Measurements from ENCODE around the gene ABCD3.

Gene ABCD3

DNA sequence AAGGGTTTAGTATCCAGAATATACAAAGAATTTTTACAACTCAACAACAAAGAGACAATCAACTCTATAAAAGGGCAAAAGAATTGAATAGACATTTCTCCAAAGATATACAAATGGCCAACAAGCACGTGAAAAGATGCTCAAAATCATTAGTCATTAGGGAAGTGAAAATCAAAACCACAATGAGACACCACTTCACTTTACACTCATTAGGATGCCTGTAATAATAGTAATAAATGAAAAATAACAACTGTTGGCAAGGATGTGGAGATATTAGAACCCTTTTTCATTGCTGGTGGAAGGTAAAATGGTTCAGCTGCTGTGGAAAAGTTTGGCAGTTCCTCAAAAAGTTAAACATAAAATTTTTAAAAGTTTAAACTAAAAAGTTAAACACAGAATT is 7.0 kb upstream of the ABCD3 start:
- Histone ChIP-seq H3K79me1 (ENCODE audit: low read depth, low read length) (no peaks in the 10 kb centered on the region), H3K27me3 (ENCODE audit: control insufficient read depth in 3 of 3, insufficient read depth in 3 of 3, low read depth in 1 of 3, low read length in 3 of 3) (peaks cover 0 to 16% (median 0%) of the 10 kb centered on the region in 3 experiments), H3K4me3 (ENCODE audit: low read length in 2 of 2) (no peak overlapping the region), H3K14ac (ENCODE audit: low read length) (no peak overlapping the region), H2BK12ac (ENCODE audit: low read length) (no peak overlapping the region), H3K23ac (ENCODE audit: low read depth, low read length, poor library complexity) (no peak overlapping the region), H3K4me1 (ENCODE audit: control insufficient read depth in 2 of 2, insufficient read depth in 1 of 2, low read depth in 1 of 2, low read length in 2 of 2) (no peaks in the 10 kb centered on the region), H2AFZ (ENCODE audit: low read length) (no peak overlapping the region), H4K8ac (ENCODE audit: low read depth, low read length) (no peak overlapping the region), H2BK5ac (ENCODE audit: low read length) (no peak overlapping the region), H3K18ac (ENCODE audit: low read length) (no peak overlapping the region), H3K4ac (ENCODE audit: low read length) (no peak overlapping the region), H2BK15ac (ENCODE audit: low read length) (no peak overlapping the region), H2BK120ac (ENCODE audit: low read depth, low read length) (no peak overlapping the region), H3K27ac (replicated peaks; ENCODE audit: low read length) (no peak overlapping the region), H4K91ac (ENCODE audit: low read depth, low read length, poor library complexity) (no peak overlapping the region), H2AK5ac (ENCODE audit: low read depth, low read length) (no peak overlapping the region), H3K36me3 (replicated peaks in 1 of 2; ENCODE audit: control insufficient read depth in 2 of 2, insufficient read depth in 2 of 2, low read length in 2 of 2) (no peaks in the 10 kb centered on the region), H3K9me3 (replicated peaks in 1 of 2; ENCODE audit: control insufficient read depth in 2 of 2, insufficient read depth in 1 of 2, low read depth in 1 of 2, low read length in 2 of 2) (no peaks in the 10 kb centered on the region), H3K4me2 (ENCODE audit: insufficient read depth, low read length, poor library complexity, severe bottlenecking) (no peak overlapping the region), H3K9ac (ENCODE audit: low read depth, low read length, poor library complexity) (no peak overlapping the region)
- DNase-seq (ENCODE audit: low spot score): no peak
- WGBS, 2 donors (ENCODE audit: extremely low coverage in 2 of 2, insufficient read length in 2 of 2, insufficient replicate concordance in 1 of 2): no CpG with 5 or more reads among the region's 1 CpG

DNA sequence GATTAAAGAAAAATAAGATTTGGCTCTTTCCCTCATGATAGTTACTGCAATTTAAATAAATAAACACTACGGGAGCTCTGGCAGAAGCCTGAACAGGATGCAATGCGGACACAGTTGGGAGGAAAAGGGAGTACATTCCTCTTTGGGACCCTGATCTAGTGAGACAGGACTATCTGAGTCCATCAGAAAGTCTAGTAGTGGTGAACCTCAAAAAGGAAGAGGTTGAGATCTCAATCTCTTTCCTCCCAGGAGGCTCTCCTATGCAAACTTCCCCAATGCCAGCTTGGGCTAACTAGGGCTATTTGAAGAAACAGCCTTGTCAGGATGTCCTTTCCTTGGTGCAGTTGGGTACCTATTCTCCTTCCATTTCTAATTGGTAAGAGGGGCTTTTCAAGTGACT is 4.9 kb upstream of the ABCD3 start:
- H4K8ac ChIP-seq (ENCODE audit: low read depth, low read length): no peak overlapping the region
- H2BK12ac ChIP-seq (ENCODE audit: low read length): no peak overlapping the region
- no peak overlapping the region for H2BK120ac ChIP-seq (ENCODE audit: low read depth, low read length)
- H3K14ac ChIP-seq (ENCODE audit: low read length): no peak overlapping the region
- no peak overlapping the region for H3K4me2 ChIP-seq (ENCODE audit: insufficient read depth, low read length, poor library complexity, severe bottlenecking)
- no peak overlapping the region for H2BK15ac ChIP-seq (ENCODE audit: low read length)
- H3K36me3 ChIP-seq (replicated peaks in 1 of 2; ENCODE audit: control insufficient read depth in 2 of 2, insufficient read depth in 2 of 2, low read length in 2 of 2): no peaks in the 10 kb centered on the region
- no peak overlapping the region for H2AFZ ChIP-seq (ENCODE audit: low read length)
- no CpG with 5 or more reads among the region's 2 CpGs for WGBS, 2 donors (ENCODE audit: extremely low coverage in 2 of 2, insufficient read length in 2 of 2, insufficient replicate concordance in 1 of 2)
- no peak overlapping the region for H3K9ac ChIP-seq (ENCODE audit: low read depth, low read length, poor library complexity)
- H3K4me3 ChIP-seq (ENCODE audit: low read length in 2 of 2): no peak overlapping the region
- H3K27ac ChIP-seq (replicated peaks; ENCODE audit: low read length): no peak overlapping the region
- H3K9me3 ChIP-seq (replicated peaks in 1 of 2; ENCODE audit: control insufficient read depth in 2 of 2, insufficient read depth in 1 of 2, low read depth in 1 of 2, low read length in 2 of 2): no peaks in the 10 kb centered on the region
- H3K4ac ChIP-seq (ENCODE audit: low read length): no peak overlapping the region
- H2AK5ac ChIP-seq (ENCODE audit: low read depth, low read length): no peak overlapping the region
- peaks cover 0 to 3% of the 10 kb centered on the region in 2 donors for H3K4me1 ChIP-seq (ENCODE audit: control insufficient read depth in 2 of 2, insufficient read depth in 1 of 2, low read depth in 1 of 2, low read length in 2 of 2)
- no peak overlapping the region for H4K91ac ChIP-seq (ENCODE audit: low read depth, low read length, poor library complexity)
- DNase-seq (ENCODE audit: low spot score): no peak
- H2BK5ac ChIP-seq (ENCODE audit: low read length): no peak overlapping the region
- peaks cover 0 to 12% (median 0%) of the 10 kb centered on the region in 3 experiments for H3K27me3 ChIP-seq (ENCODE audit: control insufficient read depth in 3 of 3, insufficient read depth in 3 of 3, low read depth in 1 of 3, low read length in 3 of 3)
- no peak overlapping the region for H3K18ac ChIP-seq (ENCODE audit: low read length)
- no peak overlapping the region for H3K23ac ChIP-seq (ENCODE audit: low read depth, low read length, poor library complexity)
- peaks cover under 1% of the 10 kb centered on the region for H3K79me1 ChIP-seq (ENCODE audit: low read depth, low read length)

- Histone ChIP-seq H3K4me3 (ENCODE audit: low read length in 2 of 2) (peak overlapping the region in 1 of 2 donors; percentile 81), H4K91ac (ENCODE audit: low read depth, low read length, poor library complexity) (no peak overlapping the region), H3K27ac (replicated peaks; ENCODE audit: low read length) (no peak overlapping the region), H3K18ac (ENCODE audit: low read length) (no peak overlapping the region), H2AK5ac (ENCODE audit: low read depth, low read length) (no peak overlapping the region), H3K4ac (ENCODE audit: low read length) (no peak overlapping the region), H4K8ac (ENCODE audit: low read depth, low read length) (no peak overlapping the region), H3K23ac (ENCODE audit: low read depth, low read length, poor library complexity) (no peak overlapping the region), H3K4me1 (ENCODE audit: control insufficient read depth in 2 of 2, insufficient read depth in 1 of 2, low read depth in 1 of 2, low read length in 2 of 2) (peaks cover 2 to 3% of the 10 kb centered on the region in 2 donors), H3K79me1 (ENCODE audit: low read depth, low read length) (peaks cover 3% of the 10 kb centered on the region), H2BK15ac (ENCODE audit: low read length) (no peak overlapping the region), H3K14ac (ENCODE audit: low read length) (no peak overlapping the region), H2BK120ac (ENCODE audit: low read depth, low read length) (no peak overlapping the region), H3K9me3 (replicated peaks in 1 of 2; ENCODE audit: control insufficient read depth in 2 of 2, insufficient read depth in 1 of 2, low read depth in 1 of 2, low read length in 2 of 2) (no peaks in the 10 kb centered on the region), H3K36me3 (replicated peaks in 1 of 2; ENCODE audit: control insufficient read depth in 2 of 2, insufficient read depth in 2 of 2, low read length in 2 of 2) (no peaks in the 10 kb centered on the region), H2AFZ (ENCODE audit: low read length) (peak overlapping the region; percentile 85), H2BK12ac (ENCODE audit: low read length) (no peak overlapping the region), H3K27me3 (ENCODE audit: control insufficient read depth in 3 of 3, insufficient read depth in 3 of 3, low read depth in 1 of 3, low read length in 3 of 3) (peaks cover 0 to 4% (median 0%) of the 10 kb centered on the region in 3 experiments), H3K4me2 (ENCODE audit: insufficient read depth, low read length, poor library complexity, severe bottlenecking) (peak overlapping the region; percentile 70), H3K9ac (ENCODE audit: low read depth, low read length, poor library complexity) (no peak overlapping the region), H2BK5ac (ENCODE audit: low read length) (no peak overlapping the region)
- whole genome bisulfite sequencing, 2 donors (ENCODE audit: extremely low coverage in 2 of 2, insufficient read length in 2 of 2, insufficient replicate concordance in 1 of 2): no CpG with 5 or more reads among the region's 15 CpGs
- no peak for DNase-seq (ENCODE audit: low spot score)
Observed at GRCh38 chr1:94416901-94417727, 1.1 kb upstream of the ABCD3 start.

DNA sequence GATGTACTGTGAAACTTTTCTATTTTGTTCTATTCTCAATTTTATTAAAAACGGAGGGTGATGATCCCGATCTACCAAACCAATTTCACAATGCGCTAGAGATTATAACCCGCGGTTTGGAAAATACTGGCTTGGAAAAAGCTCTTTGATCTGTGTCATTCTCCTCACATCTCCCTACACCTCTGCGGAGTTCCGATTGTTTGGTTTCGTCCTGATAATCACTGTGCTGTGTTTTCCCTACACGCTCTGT is 536 bp upstream of the ABCD3 start:
- Histone ChIP-seq H3K4me2 (ENCODE audit: insufficient read depth, low read length, poor library complexity, severe bottlenecking) (peak overlapping the region; percentile 70), H2BK15ac (ENCODE audit: low read length) (no peak overlapping the region), H3K4ac (ENCODE audit: low read length) (no peak overlapping the region), H4K8ac (ENCODE audit: low read depth, low read length) (no peak overlapping the region), H3K27ac (replicated peaks; ENCODE audit: low read length) (peak overlapping the region; percentile 74), H3K23ac (ENCODE audit: low read depth, low read length, poor library complexity) (peak overlapping the region; percentile 94), H3K4me3 (ENCODE audit: low read length in 2 of 2) (peak overlapping the region; percentile 81 to 87), H3K14ac (ENCODE audit: low read length) (no peak overlapping the region), H2BK5ac (ENCODE audit: low read length) (peak overlapping the region; percentile 87), H3K27me3 (ENCODE audit: control insufficient read depth in 3 of 3, insufficient read depth in 3 of 3, low read depth in 1 of 3, low read length in 3 of 3) (peaks cover 0 to 4% (median 0%) of the 10 kb centered on the region in 3 experiments), H3K4me1 (ENCODE audit: control insufficient read depth in 2 of 2, insufficient read depth in 1 of 2, low read depth in 1 of 2, low read length in 2 of 2) (peaks cover 2 to 3% of the 10 kb centered on the region in 2 donors), H3K79me1 (ENCODE audit: low read depth, low read length) (peaks cover 3% of the 10 kb centered on the region), H2BK120ac (ENCODE audit: low read depth, low read length) (no peak overlapping the region), H3K9me3 (replicated peaks in 1 of 2; ENCODE audit: control insufficient read depth in 2 of 2, insufficient read depth in 1 of 2, low read depth in 1 of 2, low read length in 2 of 2) (no peaks in the 10 kb centered on the region), H3K9ac (ENCODE audit: low read depth, low read length, poor library complexity) (peak overlapping the region; percentile 95), H2AFZ (ENCODE audit: low read length) (peak overlapping the region; percentile 85), H3K18ac (ENCODE audit: low read length) (peak overlapping the region; percentile 97), H3K36me3 (replicated peaks in 1 of 2; ENCODE audit: control insufficient read depth in 2 of 2, insufficient read depth in 2 of 2, low read length in 2 of 2) (no peaks in the 10 kb centered on the region), H2AK5ac (ENCODE audit: low read depth, low read length) (no peak overlapping the region), H4K91ac (ENCODE audit: low read depth, low read length, poor library complexity) (no peak overlapping the region), H2BK12ac (ENCODE audit: low read length) (no peak overlapping the region)
- WGBS, 2 donors (ENCODE audit: extremely low coverage in 2 of 2, insufficient read length in 2 of 2, insufficient replicate concordance in 1 of 2): no CpG with 5 or more reads among the region's 9 CpGs
- DNase-seq (ENCODE audit: low spot score): no peak
